ENCODE data around the gene GLI3.

GLI3 gene

DNA sequence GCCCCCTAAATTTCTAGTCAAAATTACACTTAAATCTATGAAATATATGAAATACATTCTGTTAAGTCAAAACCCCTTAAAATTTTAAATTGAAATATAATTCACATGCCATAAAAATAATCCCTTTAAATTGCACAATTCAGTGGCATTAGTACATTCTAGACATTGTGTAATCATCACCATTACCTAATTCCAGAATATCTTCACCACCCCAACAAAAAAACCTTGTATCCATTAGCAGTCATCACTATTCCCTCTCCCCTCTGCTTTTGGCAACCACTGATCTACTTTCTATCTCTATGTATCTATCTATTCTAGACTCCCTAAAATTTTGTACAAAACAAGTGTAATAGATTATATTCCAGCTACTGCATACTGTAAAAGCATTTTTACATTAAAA, 261.2 kb downstream of the GLI3 start:
- in situ Hi-C loops (cut with MboI; ENCODE audit: low sequenced_read_pairs) = no loop called here

DNA sequence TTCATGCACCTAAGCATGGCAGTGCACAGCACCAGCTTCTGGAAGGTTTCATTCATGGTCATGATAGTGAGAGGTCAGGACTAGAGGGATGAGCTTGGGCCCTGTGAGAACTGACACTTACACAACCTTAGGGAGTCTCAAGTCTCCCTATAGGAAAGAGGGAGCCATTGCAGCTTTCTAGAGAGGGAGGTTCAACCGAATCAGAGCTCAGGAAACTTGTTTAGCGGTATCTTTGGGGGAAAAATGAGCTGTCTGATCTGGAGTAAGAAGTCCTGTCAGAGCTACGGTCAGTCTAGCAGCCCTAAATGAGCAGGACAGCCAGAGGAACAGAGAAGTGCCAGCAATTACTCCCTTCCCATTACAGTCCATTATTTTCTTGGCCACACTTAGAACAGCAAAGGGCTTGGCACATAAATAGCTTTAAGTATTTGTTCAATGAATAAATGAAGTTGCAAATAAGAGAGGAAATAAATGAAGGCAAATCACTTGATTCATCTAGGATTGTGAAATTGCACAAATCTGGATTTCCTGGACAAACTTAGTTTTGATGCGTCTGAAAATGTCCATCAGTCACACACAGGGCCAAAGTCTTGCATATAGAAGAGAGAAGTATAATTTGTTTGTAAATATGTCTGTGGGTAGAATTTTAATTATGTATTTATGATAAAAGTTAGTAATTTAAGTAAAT, 262.0 kb downstream of the GLI3 start:
- in situ Hi-C loops (cut with MboI; ENCODE audit: low sequenced_read_pairs) = loop anchor here (25.0 kb wide), 1 partner anchor 1862 kb away; no protein-coding TSS in a partner anchor

DNA sequence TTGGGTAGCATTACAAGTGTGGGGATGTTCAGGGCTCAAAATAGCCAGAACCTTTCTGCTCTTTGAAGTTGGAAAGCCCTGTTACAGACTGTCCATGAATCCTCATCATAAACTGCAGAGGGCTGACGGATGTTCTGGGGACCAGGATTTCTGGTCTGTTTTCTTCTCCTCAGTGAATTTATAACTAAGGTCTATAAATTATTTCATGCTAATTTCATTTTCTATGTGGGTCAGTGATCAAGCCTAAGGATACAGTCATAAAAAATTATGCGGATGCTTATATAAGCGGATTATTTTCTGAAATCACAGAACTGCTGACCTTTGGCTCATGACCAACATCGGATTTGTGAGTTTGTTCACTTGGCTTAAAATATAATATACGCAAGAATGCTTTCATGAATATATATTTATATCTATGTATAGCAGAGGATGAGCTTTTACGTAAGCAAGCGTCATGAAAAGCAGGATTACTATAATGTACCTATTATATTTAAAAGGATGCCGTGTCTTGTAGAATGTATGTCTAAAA, 263.7 kb downstream of the GLI3 start:
- in situ Hi-C loops (cut with MboI; ENCODE audit: low sequenced_read_pairs) = loop anchor here (25.0 kb wide), 1 partner anchor 1864 kb away; no protein-coding TSS in a partner anchor

DNA sequence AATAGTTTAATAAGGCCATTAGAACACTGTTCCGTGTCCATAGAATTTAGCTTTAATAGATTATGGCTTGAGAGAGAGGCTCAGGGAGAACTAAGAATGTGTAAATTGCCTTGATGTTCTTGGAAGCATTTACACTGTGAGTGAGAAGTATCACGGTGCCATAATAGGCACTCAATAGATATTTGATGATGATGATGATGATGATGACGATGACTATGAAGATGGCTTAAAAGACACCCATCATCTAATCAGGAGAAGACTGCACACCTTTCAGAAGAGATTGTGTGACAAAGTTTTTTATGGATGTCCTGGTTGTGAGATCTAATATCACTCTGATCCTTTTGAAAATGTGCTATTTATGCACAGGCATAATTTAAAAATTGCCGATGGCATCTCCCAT, 264.2 kb downstream of the GLI3 start:
- in situ Hi-C loops (cut with MboI; ENCODE audit: low sequenced_read_pairs) = loop anchor here (25.0 kb wide), 1 partner anchor 1865 kb away; no protein-coding TSS in a partner anchor

DNA sequence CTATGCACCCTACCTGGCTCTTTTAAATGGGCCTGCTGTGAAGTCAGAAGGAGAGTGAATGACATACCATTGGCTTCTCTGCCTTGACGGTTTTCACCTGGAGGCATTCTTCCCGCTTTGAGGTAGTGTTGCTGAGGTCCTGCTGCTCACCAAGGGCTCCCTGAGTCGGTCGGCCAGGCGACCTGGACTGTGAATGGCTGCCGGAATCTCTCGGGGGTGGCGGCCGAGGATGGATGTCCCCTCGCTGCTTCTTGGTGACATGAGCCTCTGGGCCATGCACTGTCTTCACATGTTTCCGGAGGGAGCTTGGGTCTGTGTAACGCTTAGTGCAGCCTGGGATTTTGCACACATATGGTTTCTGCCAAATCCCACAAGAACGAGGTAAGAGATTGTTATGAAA, 264.7 kb downstream of the GLI3 start:
- in situ Hi-C loops (cut with MboI; ENCODE audit: low sequenced_read_pairs) = loop anchor here (25.0 kb wide), 1 partner anchor 1865 kb away; no protein-coding TSS in a partner anchor

DNA sequence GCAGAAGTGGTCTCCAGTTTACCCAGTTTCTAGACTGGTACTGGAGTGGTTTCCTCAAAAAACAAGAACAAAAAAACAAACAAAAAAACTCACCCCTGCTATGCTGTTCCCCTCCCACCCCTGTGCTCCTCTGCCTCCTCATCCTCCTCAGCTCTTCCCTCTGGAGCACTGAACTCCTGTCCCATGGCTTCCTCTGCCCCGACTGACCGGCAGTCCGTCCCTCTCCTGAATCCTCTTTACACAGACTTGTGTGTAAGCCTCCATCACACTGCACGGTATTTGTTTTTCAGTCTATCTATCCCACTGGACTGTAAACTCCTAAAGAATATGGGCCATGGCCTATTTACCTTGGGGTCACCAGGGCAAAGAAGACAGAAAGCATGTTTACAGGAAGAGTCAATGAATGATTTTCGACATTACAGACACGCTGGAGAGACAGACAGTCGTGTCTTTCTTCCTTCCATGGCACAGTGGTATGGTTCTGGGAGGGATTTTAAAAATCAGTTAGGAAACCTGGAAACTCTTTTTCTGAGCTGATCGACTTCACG, 265.3 kb downstream of the GLI3 start:
- in situ Hi-C loops (cut with MboI; ENCODE audit: low sequenced_read_pairs) = loop anchor here (25.0 kb wide), 1 partner anchor 1866 kb away; no protein-coding TSS in a partner anchor

DNA sequence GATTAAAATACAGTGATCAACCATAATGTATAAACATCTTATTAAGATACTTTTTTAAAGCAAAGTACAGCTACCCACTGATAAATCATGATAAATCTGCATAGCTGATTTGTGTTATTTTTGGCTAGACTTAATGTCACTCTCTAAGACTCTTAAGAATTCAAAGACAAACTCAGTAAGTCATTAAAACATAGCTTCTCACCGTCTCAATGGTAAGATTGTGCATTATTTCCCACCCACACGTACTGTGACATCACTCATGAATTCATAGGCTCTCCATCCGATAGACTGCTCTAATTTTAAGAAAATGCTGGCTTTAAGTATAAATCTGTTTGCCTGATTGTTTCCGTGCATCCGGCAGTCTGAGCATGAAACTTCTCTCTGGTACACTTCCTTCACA, 266.1 kb downstream of the GLI3 start:
- in situ Hi-C loops (cut with MboI; ENCODE audit: low sequenced_read_pairs) = loop anchor here (25.0 kb wide), 1 partner anchor 1866 kb away; no protein-coding TSS in a partner anchor

DNA sequence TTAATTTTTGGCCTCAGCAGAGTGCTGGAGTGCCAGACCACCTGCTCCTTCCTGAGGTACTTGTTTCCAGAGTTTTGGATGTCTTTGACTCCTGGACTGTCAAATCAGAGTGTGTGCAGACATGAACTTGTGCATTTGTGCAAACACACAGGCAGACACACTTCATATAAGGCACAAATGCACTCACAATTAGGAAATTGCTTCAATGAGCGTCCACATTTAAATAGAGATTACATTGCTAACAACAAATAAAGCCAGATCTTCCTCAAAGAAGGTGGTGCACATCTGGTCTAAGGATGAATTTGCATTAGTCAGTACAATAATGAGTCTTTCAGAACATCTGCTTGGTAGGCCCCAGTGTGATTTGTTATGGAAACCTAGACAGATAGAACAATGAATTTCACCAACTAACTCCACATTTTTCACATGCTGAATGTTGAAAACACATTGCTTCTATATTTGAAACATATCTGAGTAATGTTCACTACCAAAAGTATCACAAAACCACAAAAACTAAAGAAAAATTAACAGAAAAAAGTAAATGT, 267.4 kb downstream of the GLI3 start:
- in situ Hi-C loops (cut with MboI; ENCODE audit: low sequenced_read_pairs) = loop anchor here (25.0 kb wide), 1 partner anchor 1868 kb away; no protein-coding TSS in a partner anchor

DNA sequence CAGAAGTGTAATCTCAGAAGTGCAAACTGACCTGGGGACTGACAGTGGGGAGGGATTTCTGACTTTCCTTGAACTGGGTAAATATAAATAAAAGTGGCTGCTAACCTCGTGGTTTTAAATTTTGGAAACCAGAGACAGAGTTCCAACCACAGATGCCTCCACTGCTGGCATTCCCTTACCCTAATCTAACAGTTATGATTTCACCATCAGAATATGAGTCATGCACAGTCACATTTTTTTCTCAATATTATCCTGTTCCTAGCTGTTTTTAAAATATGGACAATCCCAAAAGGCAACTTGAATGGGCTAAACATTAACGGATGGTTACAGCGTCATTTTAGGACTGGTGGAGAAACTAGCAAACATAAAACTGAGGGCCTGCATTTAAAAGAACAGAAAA, 269.9 kb downstream of the GLI3 start:
- in situ Hi-C loops (cut with MboI; ENCODE audit: low sequenced_read_pairs) = loop anchor here (25.0 kb wide), 1 partner anchor 1870 kb away; no protein-coding TSS in a partner anchor

DNA sequence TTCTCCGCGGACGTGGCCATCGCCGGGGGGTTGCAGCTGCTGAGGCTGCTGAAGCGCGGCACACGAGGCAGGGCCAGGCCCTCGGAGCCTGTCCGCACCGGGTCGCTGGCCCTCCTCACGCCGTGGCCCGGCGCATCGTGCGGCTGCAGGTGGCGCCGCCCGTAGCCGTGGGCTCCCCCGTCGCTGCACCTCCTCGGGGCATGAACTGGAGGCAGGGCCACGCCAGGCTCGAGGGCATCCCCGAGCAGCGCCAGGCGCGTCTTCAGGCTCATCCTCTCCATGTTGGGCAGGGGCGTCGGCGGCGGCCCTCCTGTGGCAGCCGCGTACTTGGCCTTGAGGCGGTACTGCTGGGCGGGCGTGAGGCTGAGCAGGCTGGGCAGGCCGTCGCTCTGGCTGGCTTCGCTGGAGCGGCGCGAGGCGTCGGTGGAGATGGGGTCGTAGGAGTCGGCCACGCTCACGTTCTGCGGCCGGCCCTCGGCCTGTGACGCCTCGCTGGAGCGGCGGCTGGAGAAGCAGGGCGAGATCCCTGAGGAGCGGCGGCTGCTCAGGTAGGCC, 271.0 kb downstream of the GLI3 start:
- in situ Hi-C loops (cut with MboI; ENCODE audit: low sequenced_read_pairs) = loop anchor here (25.0 kb wide), 1 partner anchor 1871 kb away; no protein-coding TSS in a partner anchor

DNA sequence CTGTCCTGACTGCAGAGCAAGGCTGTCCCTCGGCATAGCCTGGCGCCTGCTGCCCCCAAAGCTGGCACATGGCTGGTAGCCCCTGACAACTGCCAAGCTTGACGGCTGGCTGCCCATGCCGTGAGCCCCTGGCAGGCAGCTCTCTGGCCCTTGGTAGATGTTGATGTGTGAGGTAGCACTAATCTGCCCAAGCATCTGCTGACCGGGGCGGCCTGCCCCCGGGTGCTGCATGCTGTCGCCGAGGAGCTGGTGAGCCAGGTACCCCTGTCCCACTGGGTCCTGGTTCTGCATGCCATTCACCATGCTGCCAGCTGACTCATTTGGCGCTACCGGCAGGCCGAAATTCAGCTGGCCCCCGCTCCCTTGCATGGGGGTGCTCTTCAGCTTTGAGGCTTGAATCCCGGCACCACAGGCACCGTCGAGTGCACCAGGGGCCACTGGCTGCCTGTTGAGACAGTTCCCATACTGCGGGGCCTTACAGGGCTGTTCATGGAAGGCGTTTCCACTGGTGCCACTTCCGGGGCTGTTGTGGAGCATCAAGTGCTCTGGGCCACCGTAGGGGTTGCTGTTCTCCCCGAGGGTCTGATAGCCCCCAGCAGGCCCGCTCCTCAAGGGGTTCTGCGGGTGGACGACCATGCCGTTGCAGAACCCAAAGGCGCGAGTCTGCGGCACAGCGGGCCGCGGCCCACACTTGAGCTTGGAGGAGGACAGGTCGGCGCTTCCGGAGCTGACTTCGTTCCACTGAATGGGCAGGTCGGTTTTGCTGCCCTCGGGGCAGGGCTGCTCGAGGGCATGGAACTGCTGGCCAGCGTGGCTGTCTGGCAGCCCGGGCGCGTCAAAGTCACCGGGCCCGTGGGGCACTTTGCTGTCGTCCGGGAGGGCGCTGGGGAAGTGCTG, 271.9 kb downstream of the GLI3 start:
- in situ Hi-C loops (cut with MboI; ENCODE audit: low sequenced_read_pairs) = loop anchor here (25.0 kb wide), 1 partner anchor 1872 kb away; no protein-coding TSS in a partner anchor

DNA sequence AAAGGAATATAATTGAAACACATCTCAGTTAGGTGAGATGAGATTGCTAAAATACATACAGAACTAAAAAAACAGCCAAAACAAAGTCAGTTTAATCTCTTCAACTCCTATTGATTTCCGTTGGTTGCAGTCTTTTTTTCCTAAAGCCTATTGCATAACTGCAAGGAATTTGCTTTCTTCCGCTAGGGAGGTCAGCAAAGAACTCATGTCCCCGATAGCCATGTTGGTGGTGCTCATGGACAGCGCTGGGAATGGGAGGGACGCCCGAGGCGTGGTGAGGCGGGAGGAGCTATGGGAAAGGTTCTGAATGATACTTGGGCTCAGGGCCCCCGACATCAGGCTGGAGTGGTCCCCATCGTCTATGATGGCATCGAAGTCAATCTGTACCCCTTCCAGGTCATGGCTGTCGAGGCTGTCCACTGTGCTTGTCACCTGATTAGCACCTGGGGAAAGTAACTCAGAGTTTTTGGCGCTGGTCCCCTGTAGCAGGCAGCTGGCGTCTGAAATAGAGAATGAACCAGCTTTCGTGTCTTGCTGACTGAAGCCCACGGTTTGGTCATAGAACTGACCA, 272.7 kb downstream of the GLI3 start:
- in situ Hi-C loops (cut with MboI; ENCODE audit: low sequenced_read_pairs) = loop anchor here (25.0 kb wide), 1 partner anchor 1873 kb away; no protein-coding TSS in a partner anchor

DNA sequence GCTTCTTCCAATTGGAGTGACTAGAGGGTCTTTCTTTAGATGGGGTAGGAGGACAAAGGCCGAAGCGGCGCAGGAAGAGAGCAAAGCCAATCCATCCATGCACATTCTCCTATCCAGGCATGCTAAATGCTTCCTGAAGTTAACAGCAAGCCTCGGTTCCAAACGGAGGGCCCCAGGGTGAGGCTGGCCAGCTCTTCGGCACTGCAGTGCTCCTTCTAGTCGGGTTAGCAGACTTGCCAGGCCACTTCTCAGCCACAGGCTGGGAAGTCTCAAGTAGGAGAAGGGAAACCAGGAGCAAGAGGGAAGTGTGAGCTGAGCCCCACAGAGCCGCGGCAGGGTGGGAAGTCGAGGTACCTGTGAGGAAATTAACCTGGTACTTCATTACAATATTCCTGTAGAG, 280.3 kb downstream of the GLI3 start:
- in situ Hi-C loops (cut with MboI; ENCODE audit: low sequenced_read_pairs) = loop anchor here (25.0 kb wide), 1 partner anchor 1881 kb away; no protein-coding TSS in a partner anchor

DNA sequence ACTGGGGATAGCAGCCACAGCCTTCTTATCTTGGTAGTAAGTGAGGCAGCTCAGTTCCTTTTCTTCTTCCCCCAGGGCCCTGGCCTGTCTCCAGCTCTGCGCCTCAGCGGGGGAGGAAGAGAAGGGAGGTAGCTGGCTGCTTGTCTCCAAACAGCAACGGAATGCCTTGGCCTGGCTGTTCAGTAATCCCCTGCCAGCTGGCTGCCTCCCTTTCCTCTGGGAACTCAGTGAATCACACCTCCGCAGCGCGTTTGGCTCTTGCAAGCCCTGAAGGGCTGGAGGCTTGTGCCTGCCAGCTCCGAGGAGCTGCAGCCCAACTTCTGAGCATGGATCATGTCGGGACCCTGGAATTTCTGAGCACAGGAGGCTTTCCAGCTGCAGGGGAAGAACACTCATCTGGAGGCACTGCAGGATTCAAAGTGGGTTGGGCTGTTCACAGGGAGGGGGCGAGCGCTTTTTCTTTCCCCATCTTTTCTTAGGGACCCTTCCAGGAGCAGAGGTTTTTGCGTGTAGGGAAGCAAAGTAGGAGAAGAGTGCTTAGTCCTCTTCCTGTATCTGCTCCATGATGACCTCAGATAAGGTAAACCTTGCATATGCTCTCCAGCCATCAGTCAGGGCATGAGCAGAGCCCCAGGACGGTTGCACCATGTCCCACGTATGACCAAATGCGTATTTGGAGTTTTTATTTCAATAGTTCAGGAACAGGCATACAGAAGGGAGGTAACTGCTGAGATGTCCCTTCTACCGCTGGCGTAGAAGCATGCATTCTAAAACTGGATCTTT, 280.9 kb downstream of the GLI3 start:
- in situ Hi-C loops (cut with MboI; ENCODE audit: low sequenced_read_pairs) = loop anchor here (25.0 kb wide), 1 partner anchor 1881 kb away; no protein-coding TSS in a partner anchor

DNA sequence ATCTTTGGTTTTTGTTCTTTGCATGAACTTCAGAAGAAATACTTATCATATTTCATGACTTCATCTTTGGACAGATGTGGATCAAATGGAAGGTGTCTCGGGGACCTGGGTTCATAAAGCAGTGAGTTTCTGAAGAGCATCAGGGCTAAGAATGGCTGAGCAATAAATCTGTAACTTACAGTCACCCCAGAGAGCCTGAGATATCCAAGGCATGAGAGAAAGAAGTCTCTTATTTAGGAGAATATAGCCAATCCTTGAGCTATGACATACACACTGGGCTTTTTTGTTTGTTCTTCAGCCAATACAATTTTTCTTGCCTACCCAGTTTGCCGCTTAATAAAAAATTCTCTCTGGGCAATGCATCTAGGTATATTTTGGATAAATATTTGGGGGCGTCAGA, 281.6 kb downstream of the GLI3 start:
- in situ Hi-C loops (cut with MboI; ENCODE audit: low sequenced_read_pairs) = loop anchor here (25.0 kb wide), 1 partner anchor 1882 kb away; no protein-coding TSS in a partner anchor

DNA sequence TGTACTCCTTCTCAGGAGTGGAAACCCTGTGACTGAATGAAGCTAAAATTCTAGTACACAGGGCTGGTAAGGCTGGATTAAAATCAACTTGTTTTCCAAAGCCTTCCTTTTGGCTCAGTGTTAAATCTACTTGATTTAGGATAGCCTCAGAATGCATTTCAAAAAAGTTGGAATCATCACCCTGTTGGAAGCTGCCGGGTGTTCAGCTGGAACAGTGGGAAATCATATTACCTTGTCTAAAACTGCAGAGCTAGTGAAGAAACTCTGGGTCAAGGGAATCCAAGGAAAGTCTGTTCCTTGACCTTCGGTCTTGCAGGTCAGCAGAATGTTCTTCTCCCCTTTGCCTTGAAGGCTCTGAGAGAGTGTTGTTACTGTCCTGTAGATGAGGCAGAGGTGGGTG, 282.0 kb downstream of the GLI3 start:
- in situ Hi-C loops (cut with MboI; ENCODE audit: low sequenced_read_pairs) = loop anchor here (25.0 kb wide), 1 partner anchor 1882 kb away; no protein-coding TSS in a partner anchor

DNA sequence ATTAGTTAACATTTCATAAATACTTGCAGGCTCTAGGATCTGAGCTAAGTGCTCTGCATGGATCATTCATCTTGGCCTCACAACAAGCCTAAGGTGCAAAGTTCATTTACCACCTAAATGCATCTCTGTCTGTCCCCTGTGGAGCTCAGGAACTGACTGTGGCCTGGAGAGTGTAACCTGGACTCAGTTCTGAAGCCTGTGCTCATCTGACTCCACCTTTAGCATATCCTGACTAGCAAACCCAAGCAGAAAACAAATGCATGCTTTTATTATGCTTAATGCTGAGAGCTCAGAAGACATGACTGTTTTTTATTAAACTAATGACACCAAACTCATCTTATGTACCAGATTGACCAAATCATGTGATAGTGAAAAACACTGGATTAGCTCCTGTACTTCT, 288.5 kb downstream of the GLI3 start:
- in situ Hi-C loops (cut with MboI; ENCODE audit: low sequenced_read_pairs) = no loop called here

DNA sequence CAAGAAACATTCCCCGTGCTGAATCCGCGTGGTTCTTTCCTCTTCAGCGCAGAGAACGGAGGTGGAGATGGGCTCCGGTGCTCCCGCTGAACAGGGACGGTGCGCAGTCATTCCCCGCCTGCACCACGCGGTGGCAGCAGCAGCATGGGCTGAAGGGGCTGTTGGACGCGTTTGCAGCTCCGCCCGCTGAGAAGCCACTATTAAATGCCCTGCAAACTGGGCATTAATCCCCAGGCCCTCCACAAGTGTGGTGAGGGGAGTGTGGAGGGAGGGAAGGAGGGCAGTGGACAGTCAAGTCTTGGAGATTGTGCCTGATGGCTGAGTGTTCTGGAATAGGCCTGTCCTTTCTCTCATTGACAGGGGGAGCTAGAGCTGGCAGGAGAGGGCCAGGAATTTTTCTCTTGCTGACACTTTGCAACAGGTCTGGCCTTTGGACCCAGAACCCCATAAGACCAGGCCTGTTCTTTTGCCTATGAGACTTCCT, 293.9 kb downstream of the GLI3 start:
- in situ Hi-C loops (cut with MboI; ENCODE audit: low sequenced_read_pairs) = no loop called here

Measured in HL-60/S4 treated with retinoic acid at 250 ng/mL for 4 days and 3 days (cell line).